ENCODE data around the gene ALDH3A2. TPM values are rescaled to one million over a fixed set of nuclear protein-coding genes. Genes with fewer than 3 reads are reported as not detected.

The ALDH3A2 gene
- total RNA-seq, 3 donors from 2014 or later, result 123 to 141 (median 137) TPM

DNA sequence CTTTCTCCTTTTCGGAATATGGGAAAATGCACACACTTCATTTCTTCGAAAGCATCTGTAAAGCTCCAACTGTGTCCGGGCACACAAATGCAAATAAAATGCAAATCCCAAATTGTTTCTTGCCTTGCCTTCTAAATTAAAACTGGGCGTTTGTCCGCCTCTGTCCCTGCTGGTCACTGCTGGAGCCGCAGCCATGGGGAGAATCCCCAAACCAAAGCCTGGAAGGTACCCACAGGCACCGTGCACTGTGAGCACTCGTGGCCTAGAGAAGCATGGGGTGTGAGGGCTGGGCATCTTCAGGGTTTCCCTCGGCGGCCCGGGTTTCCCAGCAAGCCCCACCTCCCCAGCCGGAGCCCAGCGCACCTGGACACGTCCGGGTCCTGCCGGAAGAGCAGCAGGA lies 64.9 kb downstream of the ALDH3A2 start:
- intact Hi-C loops (cut with DNase I; ENCODE audit: low total_unique reads), result no loop called here
- DNase-seq (ENCODE audit: low spot score in 2 of 2), result no peak
- Histone ChIP-seq H3K36me3 (no peaks in the 10 kb centered on the region), H3K27me3 (no peaks in the 10 kb centered on the region), H3K27ac (no peak overlapping the region), H3K4me1 (no peaks in the 10 kb centered on the region), H3K9me3 (no peaks in the 10 kb centered on the region), H3K4me3 (no peak overlapping the region)
- no peak for TF ChIP-seq POLR2A (IDR thresholded peaks at IDR 0.05)

DNA sequence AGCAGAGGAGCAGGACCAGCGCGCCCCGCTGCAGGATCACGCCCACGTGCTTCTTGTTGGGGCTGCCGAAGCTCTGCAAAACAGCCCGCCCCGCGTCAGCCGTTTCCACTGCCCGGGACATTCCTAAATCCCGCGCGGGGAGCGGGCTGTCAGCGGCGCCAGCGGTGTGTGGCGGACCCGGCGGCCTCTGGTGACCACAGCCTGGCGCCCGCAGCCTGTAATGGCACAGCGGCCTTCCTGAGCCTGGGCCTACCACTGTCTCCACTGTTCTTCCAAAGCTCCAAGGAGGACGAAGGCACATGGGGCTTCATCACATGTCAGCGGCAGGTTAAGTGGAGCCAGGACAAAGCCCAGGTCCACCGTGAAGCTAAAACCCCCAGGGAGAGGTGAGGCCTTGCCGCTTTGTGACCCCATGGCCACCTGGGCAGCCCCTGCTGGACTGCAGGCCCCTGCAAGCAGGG lies 65.4 kb downstream of the ALDH3A2 start:
- TF ChIP-seq, protein P1, sequence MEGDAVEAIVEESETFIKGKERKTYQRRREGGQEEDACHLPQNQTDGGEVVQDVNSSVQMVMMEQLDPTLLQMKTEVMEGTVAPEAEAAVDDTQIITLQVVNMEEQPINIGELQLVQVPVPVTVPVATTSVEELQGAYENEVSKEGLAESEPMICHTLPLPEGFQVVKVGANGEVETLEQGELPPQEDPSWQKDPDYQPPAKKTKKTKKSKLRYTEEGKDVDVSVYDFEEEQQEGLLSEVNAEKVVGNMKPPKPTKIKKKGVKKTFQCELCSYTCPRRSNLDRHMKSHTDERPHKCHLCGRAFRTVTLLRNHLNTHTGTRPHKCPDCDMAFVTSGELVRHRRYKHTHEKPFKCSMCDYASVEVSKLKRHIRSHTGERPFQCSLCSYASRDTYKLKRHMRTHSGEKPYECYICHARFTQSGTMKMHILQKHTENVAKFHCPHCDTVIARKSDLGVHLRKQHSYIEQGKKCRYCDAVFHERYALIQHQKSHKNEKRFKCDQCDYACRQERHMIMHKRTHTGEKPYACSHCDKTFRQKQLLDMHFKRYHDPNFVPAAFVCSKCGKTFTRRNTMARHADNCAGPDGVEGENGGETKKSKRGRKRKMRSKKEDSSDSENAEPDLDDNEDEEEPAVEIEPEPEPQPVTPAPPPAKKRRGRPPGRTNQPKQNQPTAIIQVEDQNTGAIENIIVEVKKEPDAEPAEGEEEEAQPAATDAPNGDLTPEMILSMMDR (IDR thresholded peaks at IDR 0.05), result no peak
- TF ChIP-seq POLR2A (IDR thresholded peaks at IDR 0.05) (no peak), POLR2AphosphoS5 (IDR thresholded peaks at IDR 0.05) (no peak)
- Histone ChIP-seq H3K36me3 (no peaks in the 10 kb centered on the region), H3K9me3 (no peaks in the 10 kb centered on the region), H3K4me1 (no peaks in the 10 kb centered on the region), H3K27me3 (no peaks in the 10 kb centered on the region), H3K4me3 (no peak overlapping the region), H3K27ac (no peak overlapping the region)
- intact Hi-C loops (cut with DNase I; ENCODE audit: low total_unique reads), result no loop called here
- DNase-seq (ENCODE audit: low spot score in 2 of 2), result no peak

DNA sequence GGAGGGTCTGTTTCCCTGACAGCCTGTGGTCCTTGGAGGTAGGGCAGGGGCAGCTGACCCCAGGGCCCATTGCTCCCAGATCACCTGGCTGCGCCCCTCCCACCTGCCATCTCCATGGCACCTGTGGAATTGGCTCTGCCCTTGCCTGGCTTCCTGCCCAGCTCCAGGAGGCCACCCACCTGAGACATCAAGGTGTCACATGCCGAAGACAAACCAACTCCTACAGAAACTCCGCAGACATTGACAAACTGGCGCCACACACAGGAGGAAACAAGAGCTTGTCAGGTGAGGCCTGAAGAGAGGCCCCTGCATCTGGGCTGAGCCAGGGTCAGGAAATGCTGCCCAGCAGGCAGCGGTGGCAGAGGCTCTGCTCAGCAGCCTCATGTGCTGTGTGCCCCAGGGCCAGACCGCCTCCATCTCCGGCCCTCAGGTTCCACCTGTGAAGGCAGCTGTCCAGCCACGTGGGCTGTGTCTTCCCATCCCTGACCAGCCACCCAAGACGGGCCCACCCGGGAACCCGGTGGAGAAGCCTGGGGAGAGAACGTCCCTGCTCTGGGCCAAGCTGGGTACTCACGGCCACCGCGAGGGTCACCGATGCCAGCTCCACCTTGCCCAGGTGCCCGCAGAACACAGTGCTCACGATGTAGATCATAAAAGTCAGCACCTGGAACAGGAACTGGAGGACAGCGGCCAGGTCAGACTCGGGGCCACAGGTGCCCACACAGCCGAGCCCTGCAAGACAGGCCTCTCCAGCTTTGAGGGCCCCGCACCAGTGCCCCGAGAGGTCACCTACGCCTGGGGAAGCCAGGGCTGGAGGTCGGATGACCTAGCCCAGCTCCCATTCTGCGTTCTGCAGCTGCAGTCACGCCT lies 66.2 kb downstream of the ALDH3A2 start:
- Histone ChIP-seq H3K4me1 (no peaks in the 10 kb centered on the region), H3K9me3 (no peaks in the 10 kb centered on the region), H3K27me3 (no peaks in the 10 kb centered on the region), H3K4me3 (no peak overlapping the region), H3K27ac (no peak overlapping the region), H3K36me3 (no peaks in the 10 kb centered on the region)
- intact Hi-C loops (cut with DNase I; ENCODE audit: low total_unique reads), result no loop called here
- no peak for DNase-seq (ENCODE audit: low spot score in 2 of 2)
- TF ChIP-seq, protein P1 (IDR thresholded peaks at IDR 0.05), result no peak
- TF ChIP-seq POLR2AphosphoS5 (IDR thresholded peaks at IDR 0.05) (no peak), POLR2A (IDR thresholded peaks at IDR 0.05) (no peak)

DNA sequence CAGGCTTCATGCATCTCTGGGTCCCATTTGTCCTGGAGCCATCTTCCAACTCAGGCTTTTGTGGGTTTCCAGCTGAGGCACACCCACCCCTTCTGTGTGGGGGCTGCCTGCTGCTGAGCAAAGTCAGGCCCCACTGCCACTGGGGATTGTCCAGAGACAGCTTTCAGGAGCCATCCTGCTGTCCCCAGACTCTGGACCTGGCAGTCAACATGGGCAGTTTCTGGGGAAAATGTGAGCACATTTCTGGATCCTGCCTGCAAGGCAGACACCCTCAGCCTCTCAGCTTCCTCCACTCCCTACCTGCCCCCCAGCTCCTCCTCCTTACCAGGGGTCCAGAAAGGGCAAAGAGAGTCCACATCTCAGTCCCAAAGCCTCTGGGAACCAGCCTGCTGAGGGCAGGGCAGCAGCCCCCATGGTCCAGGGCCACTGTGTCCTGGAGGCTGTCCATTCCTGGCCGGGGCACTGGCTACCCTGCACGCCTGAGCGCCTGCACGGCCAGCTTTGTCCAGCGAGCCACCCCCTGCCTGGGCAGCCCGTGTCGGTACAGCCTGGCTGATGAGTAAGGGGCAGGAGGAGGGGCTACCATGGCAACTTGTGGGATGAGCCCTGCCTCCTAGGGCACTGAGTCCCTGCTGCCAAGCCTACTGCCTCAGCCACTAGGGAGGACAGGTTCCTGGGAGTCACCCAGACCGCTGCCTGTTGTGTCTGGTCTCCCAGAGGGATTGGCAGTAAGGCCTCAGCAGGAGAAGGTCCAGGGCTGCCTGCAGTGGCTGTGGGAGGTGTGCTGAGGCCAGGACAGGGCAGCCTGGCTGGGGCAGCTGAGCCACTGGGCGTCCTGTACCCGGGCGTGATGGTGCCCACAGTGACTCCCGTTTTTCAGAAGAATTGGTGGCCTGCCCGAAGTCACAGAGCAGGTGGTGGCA lies 67.8 kb downstream of the ALDH3A2 start, which contains the start of gene SLC47A2:
SLC47A2 (minus strand) TSS at position 477 of the 923 bp plus-strand sequence; CDS start at position 448, 29 bp downstream.
- intact Hi-C loops (cut with DNase I; ENCODE audit: low total_unique reads), result no loop called here

DNA sequence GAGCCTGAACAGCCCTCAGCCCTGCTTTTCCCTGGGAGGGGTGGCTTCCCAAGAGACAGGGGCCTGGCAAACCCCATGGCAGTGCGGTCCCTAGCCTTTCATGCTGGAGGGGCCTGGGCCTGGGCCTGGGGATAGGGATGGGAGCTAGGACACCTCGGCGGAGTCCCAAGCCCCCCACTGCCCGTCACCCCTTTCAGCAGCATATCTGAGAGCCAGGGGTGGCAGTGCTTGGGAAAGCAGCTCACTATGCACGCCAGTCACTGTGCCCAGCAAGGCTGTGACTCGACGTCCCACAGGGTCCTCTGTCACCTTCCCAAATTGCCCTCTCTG lies 68.4 kb downstream of the ALDH3A2 start:
- TF ChIP-seq, protein P1 (IDR thresholded peaks at IDR 0.05), result no peak
- Histone ChIP-seq H3K27ac (no peak overlapping the region), H3K36me3 (no peaks in the 10 kb centered on the region), H3K9me3 (no peaks in the 10 kb centered on the region), H3K4me3 (no peak overlapping the region), H3K27me3 (no peaks in the 10 kb centered on the region), H3K4me1 (no peaks in the 10 kb centered on the region)
- no peak for DNase-seq (ENCODE audit: low spot score in 2 of 2)
- intact Hi-C loops (cut with DNase I; ENCODE audit: low total_unique reads), result no loop called here

More for the DNA sequence above, 67.8 kb downstream of the ALDH3A2 start, which contains the start of gene SLC47A2:
- no peaks in the 10 kb centered on the region for H3K4me1 ChIP-seq
- H3K36me3 ChIP-seq, result no peaks in the 10 kb centered on the region
- TF ChIP-seq, protein P1 (IDR thresholded peaks at IDR 0.05), result no peak
- TF ChIP-seq POLR2AphosphoS5 (IDR thresholded peaks at IDR 0.05) (no peak), POLR2A (IDR thresholded peaks at IDR 0.05) (no peak)
- no peak within 1 kb of the TSS for H3K27ac ChIP-seq
- H3K27me3 ChIP-seq, result no peaks in the 10 kb centered on the region
- no peak within 1 kb of the TSS for H3K4me3 ChIP-seq
- no peaks in the 10 kb centered on the region for H3K9me3 ChIP-seq
- no peak for DNase-seq (ENCODE audit: low spot score in 2 of 2)
